Smooth muscle cell (in vitro differentiated cells): ENCODE measurements around the gene PPP1R13L. TPM values are rescaled to one million over a fixed set of nuclear protein-coding genes. Genes with fewer than 3 reads are reported as not detected.

ENCODE experiments used
- DNase-seq: peaks from one replicate; lab custom pipeline; 2025; ENCODE audit not compliant: unreplicated experiment; lab: John Stamatoyannopoulos, UW
- H2AFZ ChIP-seq: fragments of 200-600 bp; sonication (generic); 2 replicates; pipeline ENCODE4 v1.6.0; 2016; ENCODE audit warnings: antibody characterized with exemption, low read depth, mild to moderate bottlenecking
- H3F3A ChIP-seq: fragments of 200-600 bp; sonication (generic); 2 replicates; pipeline ENCODE4 v1.6.0; 2017; ENCODE audit warnings: antibody characterized with exemption, low read depth
- H3K27ac ChIP-seq: fragments of 200-600 bp; sonication (generic); 2 replicates; pipeline ENCODE4 v1.5.1; 2016; ENCODE audit warnings: low read depth, mild to moderate bottlenecking
- H3K27me3 ChIP-seq: fragments of 200-600 bp; sonication (generic); 2 replicates; pipeline ENCODE4 v1.6.1; 2016; ENCODE audit warnings: low read depth, mild to moderate bottlenecking
- H3K36me3 ChIP-seq: fragments of 200-600 bp; sonication (generic); 2 replicates; pipeline ENCODE4 v1.5.1; 2016; ENCODE audit warnings: low read depth
- H3K4me1 ChIP-seq: fragments of 200-600 bp; sonication (generic); 2 replicates; pipeline ENCODE4 v1.5.1; 2016; ENCODE audit warnings: low read depth
- H3K4me2 ChIP-seq: fragments of 200-600 bp; sonication (generic); 2 replicates; pipeline ENCODE4 v1.6.0; 2016; ENCODE audit warnings: mild to moderate bottlenecking
- H3K4me3 ChIP-seq: fragments of 200-600 bp; sonication (generic); 2 replicates; pipeline ENCODE4 v1.5.1; 2016; ENCODE audit warnings: mild to moderate bottlenecking
- H3K79me2 ChIP-seq: fragments of 200-600 bp; sonication (generic); 2 replicates; pipeline ENCODE4 v1.6.0; 2016; ENCODE audit warnings: low read depth, mild to moderate bottlenecking
- H3K9ac ChIP-seq: fragments of 200-600 bp; sonication (generic); 2 replicates; pipeline ENCODE4 v1.6.0; 2016; ENCODE audit warnings: low read depth
- H3K9me3 ChIP-seq: fragments of 200-600 bp; sonication (generic); replicated peaks from 2 replicates; pipeline ENCODE4 v1.5.1; 2016; ENCODE audit warnings: low read depth
- H4K20me1 ChIP-seq: fragments of 200-600 bp; sonication (generic); 2 replicates; pipeline ENCODE4 v1.6.0; 2016; ENCODE audit warnings: low read depth
- WGBS: methylation state at CpG from one replicate; pipeline ENCODE4 v1.1.7; 2016; ENCODE audit warnings: low lambda C conversion rate; 5-methylcytosine and 5-hydroxymethylcytosine counted together
- polyA plus RNA-seq: library from polyadenylated mRNA; unstranded; fragments of >200 nt; fragmentation: Nextera tagmentation; extraction: Ambion mirVana; gene quantifications from 2 replicates; pipeline ENCODE4 v1.2.1, GENCODE V29; 2016
- total RNA-seq: library from RNA; depleted of rRNA; stranded (reverse); fragments of >200 nt; gene quantifications from 2 replicates; pipeline ENCODE4 v1.2.3, GENCODE V29; 2014
- TF ChIP-seq, protein P1 (sequence below): fragments of 200-600 bp; sonication (generic); IDR thresholded peaks from 2 replicates; pipeline ENCODE4 v1.5.1; 2017; ENCODE audit warnings: borderline replicate concordance, mild to moderate bottlenecking, antibody characterized with exemption; ENCODE audit not compliant: insufficient read depth, poor library complexity, severe bottlenecking

PPP1R13L gene
- total and polyA plus RNA-seq, 2 experiments from 2014 or later: 28.1 to 66.4 TPM

DNA sequence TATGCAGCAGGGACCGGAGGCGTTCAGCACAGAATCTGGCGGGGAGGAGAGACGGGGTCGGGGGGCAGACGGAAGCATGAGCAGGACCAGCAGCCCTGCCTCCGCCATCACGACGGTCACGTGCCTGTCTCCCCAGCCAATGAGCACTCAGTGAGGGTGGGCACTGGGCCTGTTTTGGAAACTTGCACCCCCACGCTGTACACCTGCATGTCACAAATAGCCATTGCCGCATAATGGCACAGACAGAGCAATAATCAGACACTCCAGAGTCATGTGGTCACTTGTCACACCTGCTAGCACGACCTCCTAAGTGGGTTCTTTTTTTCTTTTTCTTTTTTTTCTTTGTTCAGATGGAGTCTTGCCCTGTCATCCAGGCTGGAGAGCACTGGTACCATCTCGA, 43.3 kb downstream of the PPP1R13L start:
- TF ChIP-seq, protein P1, sequence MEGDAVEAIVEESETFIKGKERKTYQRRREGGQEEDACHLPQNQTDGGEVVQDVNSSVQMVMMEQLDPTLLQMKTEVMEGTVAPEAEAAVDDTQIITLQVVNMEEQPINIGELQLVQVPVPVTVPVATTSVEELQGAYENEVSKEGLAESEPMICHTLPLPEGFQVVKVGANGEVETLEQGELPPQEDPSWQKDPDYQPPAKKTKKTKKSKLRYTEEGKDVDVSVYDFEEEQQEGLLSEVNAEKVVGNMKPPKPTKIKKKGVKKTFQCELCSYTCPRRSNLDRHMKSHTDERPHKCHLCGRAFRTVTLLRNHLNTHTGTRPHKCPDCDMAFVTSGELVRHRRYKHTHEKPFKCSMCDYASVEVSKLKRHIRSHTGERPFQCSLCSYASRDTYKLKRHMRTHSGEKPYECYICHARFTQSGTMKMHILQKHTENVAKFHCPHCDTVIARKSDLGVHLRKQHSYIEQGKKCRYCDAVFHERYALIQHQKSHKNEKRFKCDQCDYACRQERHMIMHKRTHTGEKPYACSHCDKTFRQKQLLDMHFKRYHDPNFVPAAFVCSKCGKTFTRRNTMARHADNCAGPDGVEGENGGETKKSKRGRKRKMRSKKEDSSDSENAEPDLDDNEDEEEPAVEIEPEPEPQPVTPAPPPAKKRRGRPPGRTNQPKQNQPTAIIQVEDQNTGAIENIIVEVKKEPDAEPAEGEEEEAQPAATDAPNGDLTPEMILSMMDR: no peak
- H3K4me1 ChIP-seq: no peaks in the 10 kb centered on the region
- no peaks in the 10 kb centered on the region for H4K20me1 ChIP-seq
- H3K36me3 ChIP-seq: no peaks in the 10 kb centered on the region
- no peaks in the 10 kb centered on the region for H3K79me2 ChIP-seq
- H3K27me3 ChIP-seq: no peaks in the 10 kb centered on the region
- H3K4me3 ChIP-seq: no peak overlapping the region
- no peak overlapping the region for H3K27ac ChIP-seq
- no peak overlapping the region for H3K4me2 ChIP-seq
- no peak overlapping the region for H3K9ac ChIP-seq
- WGBS: 99% methylated on average over 13 of the region's 14 CpGs
- H3F3A ChIP-seq: no peaks in the 10 kb centered on the region
- no peaks in the 10 kb centered on the region for H3K9me3 ChIP-seq
- no peak for DNase-seq
- no peak overlapping the region for H2AFZ ChIP-seq

DNA sequence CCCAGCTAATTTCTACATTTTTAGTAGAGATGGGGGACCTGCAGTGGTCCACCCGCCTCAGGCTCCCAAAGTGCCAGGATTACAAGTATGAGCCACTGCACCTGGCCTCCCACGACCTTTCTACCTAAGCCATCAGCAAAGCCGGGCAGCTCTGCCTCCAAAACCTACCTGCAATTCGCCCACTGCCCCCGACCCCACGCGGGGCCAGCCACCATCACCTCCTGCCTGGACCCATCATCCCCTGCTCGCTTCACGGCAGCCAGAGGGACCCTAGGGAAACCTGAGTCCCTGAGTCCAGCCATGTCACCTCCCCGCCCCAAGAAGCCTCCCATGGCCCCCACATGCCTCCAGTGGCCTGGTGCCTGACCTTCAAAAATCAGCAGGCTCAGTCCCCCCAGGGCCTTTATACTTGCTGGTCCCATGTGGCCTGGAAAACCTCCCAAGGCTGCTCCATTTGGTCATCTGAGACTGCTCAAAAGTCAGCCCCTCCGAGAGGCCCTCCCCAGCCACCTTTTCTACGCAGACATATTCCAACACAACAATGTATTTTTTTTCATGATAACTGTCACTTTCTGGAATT, 46.6 kb downstream of the PPP1R13L start:
- no peak for DNase-seq
- H3K36me3 ChIP-seq: no peaks in the 10 kb centered on the region
- no peak overlapping the region for H3K9ac ChIP-seq
- H3K4me1 ChIP-seq: no peaks in the 10 kb centered on the region
- no peaks in the 10 kb centered on the region for H4K20me1 ChIP-seq
- no peak overlapping the region for H3K4me2 ChIP-seq
- 94% methylated on average over 10 of the region's 12 CpGs for WGBS
- H3K27me3 ChIP-seq: no peaks in the 10 kb centered on the region
- H3K79me2 ChIP-seq: no peaks in the 10 kb centered on the region
- no peaks in the 10 kb centered on the region for H3F3A ChIP-seq
- H3K9me3 ChIP-seq: no peaks in the 10 kb centered on the region
- no peak overlapping the region for H3K27ac ChIP-seq
- no peak overlapping the region for H3K4me3 ChIP-seq
- TF ChIP-seq, protein P1: no peak
- H2AFZ ChIP-seq: no peak overlapping the region

DNA sequence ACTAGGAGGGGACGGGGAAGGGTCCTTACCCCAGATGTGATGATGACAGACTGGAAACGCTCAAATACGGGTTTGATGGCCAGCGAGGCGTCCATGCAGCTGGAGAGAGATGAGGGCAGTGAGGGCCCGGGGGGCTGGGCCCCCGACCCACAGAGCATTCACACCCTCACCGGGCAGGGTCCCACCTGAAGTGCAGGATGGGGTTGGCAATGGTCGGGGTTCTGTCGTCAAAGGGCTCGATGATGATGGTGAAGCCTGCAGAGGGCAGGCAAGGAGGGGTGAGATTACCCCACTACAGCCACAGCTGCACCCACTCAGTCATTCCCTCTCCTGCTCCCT, 47.5 kb downstream of the PPP1R13L start:
- no peak overlapping the region for H3K9ac ChIP-seq
- no peak overlapping the region for H3K27ac ChIP-seq
- no peaks in the 10 kb centered on the region for H4K20me1 ChIP-seq
- H3F3A ChIP-seq: no peaks in the 10 kb centered on the region
- no peaks in the 10 kb centered on the region for H3K36me3 ChIP-seq
- no peak overlapping the region for H2AFZ ChIP-seq
- 100% methylated on average over 11 of the region's 11 CpGs for WGBS
- no peak overlapping the region for H3K4me2 ChIP-seq
- H3K79me2 ChIP-seq: no peaks in the 10 kb centered on the region
- no peaks in the 10 kb centered on the region for H3K9me3 ChIP-seq
- H3K4me1 ChIP-seq: no peaks in the 10 kb centered on the region
- H3K4me3 ChIP-seq: no peak overlapping the region
- TF ChIP-seq, protein P1: no peak
- H3K27me3 ChIP-seq: no peaks in the 10 kb centered on the region
- DNase-seq: no peak

DNA sequence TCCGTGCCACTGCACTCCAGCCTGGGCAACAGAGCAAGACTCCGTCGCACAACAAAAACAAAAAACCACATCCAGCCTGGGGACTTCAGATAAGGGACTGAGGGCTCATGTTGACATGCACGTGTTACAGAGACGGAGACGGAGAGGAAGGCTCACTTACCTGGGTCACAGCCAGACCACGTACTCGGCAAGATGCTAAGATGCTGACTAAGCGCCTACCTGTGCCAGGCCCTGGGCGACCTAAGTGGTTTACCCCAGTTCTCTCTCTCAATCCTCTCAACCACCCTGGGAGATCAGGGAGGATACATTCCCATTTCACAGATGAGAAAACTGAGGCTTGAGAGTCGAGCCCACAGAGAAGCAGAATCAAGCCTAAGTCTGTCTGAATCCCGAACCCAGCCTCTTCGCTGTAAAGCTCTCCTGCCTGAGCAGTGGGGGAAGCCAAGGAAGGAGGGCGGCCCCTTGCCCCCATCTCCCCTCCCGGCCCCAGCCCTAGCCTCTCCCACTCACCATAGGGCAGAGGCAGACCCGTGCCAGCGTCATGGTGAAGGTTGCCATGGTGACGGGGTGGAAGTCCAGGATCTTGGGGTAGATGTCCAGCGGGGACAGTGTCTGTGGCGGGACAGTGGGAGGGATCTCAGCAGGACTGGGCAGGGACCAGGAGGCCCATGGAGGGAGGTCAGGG, 48.0 kb downstream of the PPP1R13L start:
- Histone ChIP-seq H3K27ac (no peak overlapping the region), H4K20me1 (no peaks in the 10 kb centered on the region), H3K9ac (no peak overlapping the region), H3K9me3 (no peaks in the 10 kb centered on the region), H3K36me3 (no peaks in the 10 kb centered on the region), H3K4me3 (no peak overlapping the region), H3F3A (no peaks in the 10 kb centered on the region), H3K4me1 (no peaks in the 10 kb centered on the region), H3K79me2 (no peaks in the 10 kb centered on the region), H3K4me2 (no peak overlapping the region), H3K27me3 (no peaks in the 10 kb centered on the region), H2AFZ (no peak overlapping the region)
- TF ChIP-seq, protein P1: no peak
- 96% methylated on average over 20 of the region's 20 CpGs for WGBS
- DNase-seq: no peak
